Cardiac fibroblast (primary cell): ENCODE results near the gene FRMD1.

Experiments
- DNase-seq, 2 donors: peaks; one replicate each; pipeline versions ENCODE4 v3.0.0 to v3.0.0-alpha.2; 2010; ENCODE audit warnings: low read depth in 2 of 2
- H3K4me3 ChIP-seq, 2 donors: replicated peaks in 1 of 2; 1 replicate in 1 of 2; 2 replicates in 1 of 2; pipeline ENCODE4 v1.5.1; 2011; ENCODE audit warnings: low read depth in 2 of 2, low read length in 2 of 2, mild to moderate bottlenecking in 2 of 2, moderate library complexity in 1 of 2
- CTCF ChIP-seq: IDR thresholded peaks from one replicate; pipeline ENCODE4 v1.5.1; 2011; ENCODE audit warnings: low read depth, mild to moderate bottlenecking, low read length, inconsistent platforms

The FRMD1 gene

GRCh38 chr6:168053086-168053956 is 25.7 kb downstream of the FRMD1 start:
- no peak for DNase-seq
- TF ChIP-seq CTCF, result no peak

GRCh38 chr6:168052291-168052891 is 26.6 kb downstream of the FRMD1 start:
- no peak for TF ChIP-seq CTCF
- H3K4me3 ChIP-seq, result no peak overlapping the region
- DNase-seq, result no peak

More at GRCh38 chr6:168053086-168053956, 25.7 kb downstream of the FRMD1 start:
- no peak overlapping the region for H3K4me3 ChIP-seq

DNA sequence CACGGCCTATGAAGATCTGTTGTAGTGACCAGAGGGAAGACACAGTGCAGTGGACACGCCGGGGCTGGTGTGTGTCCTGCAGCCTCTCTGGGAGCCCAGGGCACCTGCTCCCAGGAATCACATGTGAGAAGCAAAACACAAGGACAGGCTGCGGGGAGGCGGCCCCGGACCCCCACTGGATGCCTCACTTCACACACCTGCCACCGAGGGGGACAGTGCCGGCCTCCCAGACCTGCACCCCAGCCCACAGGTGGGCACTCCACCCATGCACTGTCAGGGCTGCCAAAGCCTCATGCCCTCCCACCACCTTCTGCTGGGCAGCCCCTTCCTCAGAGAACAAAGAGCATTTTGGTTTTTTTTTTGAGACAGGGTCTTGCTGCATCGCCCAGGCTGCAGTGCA is 27.4 kb downstream of the FRMD1 start:
- no peak overlapping the region for H3K4me3 ChIP-seq
- no peak for TF ChIP-seq CTCF
- no peak for DNase-seq

DNA sequence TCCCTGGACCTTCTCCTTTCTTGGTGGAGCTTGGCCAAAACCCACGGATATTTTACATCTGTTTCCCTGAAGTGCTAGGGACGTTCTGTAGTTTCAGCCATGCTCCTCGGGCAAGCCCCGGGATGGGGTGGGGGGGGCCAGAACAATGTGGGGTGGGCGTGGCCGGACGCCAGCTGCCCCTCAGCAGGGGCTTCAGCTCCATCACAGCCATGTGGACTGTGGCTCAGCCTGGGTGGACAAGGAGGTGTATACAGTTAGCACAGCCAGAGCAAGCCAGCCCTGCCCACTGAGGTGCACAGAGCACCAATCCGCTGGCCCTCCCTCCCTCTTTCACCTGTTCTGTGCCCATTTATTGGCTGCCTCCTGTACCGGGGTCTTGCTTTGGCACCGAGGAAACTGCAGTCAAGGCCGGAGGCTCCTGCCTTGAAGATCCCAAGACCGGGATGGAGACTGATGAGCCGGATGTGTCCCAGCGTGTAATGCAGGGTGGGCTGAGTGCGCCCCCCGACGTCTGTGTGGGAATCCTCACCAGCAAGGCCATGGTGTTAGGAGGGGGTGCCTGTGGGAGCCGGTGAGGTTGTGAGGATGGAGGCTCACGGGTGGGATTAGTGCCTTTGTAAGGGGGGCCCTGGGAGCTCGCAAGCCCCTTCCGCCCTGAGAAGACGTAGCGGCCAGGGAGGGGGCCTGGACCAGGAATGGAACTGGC is 28.0 kb downstream of the FRMD1 start:
- peak; percentile 10 for TF ChIP-seq CTCF
- peak in 1 of 2 donors; percentile 34 for DNase-seq
- no peak overlapping the region for H3K4me3 ChIP-seq

GRCh38 chr6:168050225-168050880 is 28.7 kb downstream of the FRMD1 start:
- no peak for TF ChIP-seq CTCF
- no peak for DNase-seq
- no peak overlapping the region for H3K4me3 ChIP-seq

- TF ChIP-seq CTCF, result no peak
- DNase-seq, result no peak
- no peak overlapping the region for H3K4me3 ChIP-seq
Observed at GRCh38 chr6:168049706-168050224, 29.2 kb downstream of the FRMD1 start.
